GM12865 (cell line): ENCODE results near the gene TANGO2.

Experiments
- DNase-seq: peaks from one replicate; pipeline ENCODE4 v3.0.0; 2010; ENCODE audit warnings: low read depth
- H3K4me3 ChIP-seq: 2 replicates; pipeline ENCODE4 v1.5.1; 2011; ENCODE audit warnings: mild to moderate bottlenecking, low read depth, low read length, control low read depth
- TF ChIP-seq, protein P1 (sequence below): IDR thresholded peaks from 2 replicates; pipeline ENCODE4 v1.5.1; 2011; ENCODE audit warnings: low read length, control low read depth, low read depth, inconsistent platforms; ENCODE audit not compliant: insufficient read depth; ENCODE audit errors: missing control alignments

TANGO2 gene

DNA sequence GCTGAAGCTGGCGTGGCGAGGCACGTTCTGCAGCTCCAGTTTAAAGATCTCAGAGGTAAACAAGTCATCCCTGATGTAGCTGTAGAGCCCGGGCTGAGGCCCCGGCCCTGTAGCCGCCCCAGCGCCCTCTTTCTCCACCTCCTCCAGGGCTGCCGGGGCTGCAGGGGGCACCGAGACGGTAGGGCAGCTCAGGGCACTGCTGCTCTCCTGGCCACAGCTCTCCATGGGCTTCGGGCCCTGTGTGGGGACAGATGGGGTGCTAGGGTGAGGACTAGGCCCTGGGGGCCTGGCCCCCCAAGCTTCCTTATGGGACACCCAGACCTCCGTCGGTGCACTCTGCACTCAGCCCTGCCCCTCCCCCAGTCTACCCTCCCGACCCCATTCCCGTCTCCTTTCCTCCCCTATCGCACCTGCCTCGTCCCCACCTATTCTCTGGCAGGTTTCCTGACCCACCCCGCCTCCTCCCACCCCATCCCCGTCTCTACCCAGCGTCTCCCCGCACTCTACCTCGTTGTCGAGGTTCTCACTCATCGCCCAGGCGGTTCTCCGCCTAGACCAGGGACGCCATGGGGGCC is 95.6 kb downstream of the TANGO2 start:
- TF ChIP-seq, protein P1, sequence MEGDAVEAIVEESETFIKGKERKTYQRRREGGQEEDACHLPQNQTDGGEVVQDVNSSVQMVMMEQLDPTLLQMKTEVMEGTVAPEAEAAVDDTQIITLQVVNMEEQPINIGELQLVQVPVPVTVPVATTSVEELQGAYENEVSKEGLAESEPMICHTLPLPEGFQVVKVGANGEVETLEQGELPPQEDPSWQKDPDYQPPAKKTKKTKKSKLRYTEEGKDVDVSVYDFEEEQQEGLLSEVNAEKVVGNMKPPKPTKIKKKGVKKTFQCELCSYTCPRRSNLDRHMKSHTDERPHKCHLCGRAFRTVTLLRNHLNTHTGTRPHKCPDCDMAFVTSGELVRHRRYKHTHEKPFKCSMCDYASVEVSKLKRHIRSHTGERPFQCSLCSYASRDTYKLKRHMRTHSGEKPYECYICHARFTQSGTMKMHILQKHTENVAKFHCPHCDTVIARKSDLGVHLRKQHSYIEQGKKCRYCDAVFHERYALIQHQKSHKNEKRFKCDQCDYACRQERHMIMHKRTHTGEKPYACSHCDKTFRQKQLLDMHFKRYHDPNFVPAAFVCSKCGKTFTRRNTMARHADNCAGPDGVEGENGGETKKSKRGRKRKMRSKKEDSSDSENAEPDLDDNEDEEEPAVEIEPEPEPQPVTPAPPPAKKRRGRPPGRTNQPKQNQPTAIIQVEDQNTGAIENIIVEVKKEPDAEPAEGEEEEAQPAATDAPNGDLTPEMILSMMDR: no peak
- no peak for DNase-seq

More for the DNA sequence above, 95.6 kb downstream of the TANGO2 start:
- peak overlapping the region; percentile 86 for H3K4me3 ChIP-seq
